Cardiac muscle cell (in vitro differentiated cells and primary cell): Measurements from ENCODE around the gene CPSF3. TPM values are rescaled to one million over a fixed set of nuclear protein-coding genes. Genes with fewer than 3 reads are reported as not detected.

Experiments
- DNase-seq, 2 donors: peaks; one replicate each; pipeline versions ENCODE4 v3.0.0 to v3.0.0-alpha.2; 2010 to 2017; ENCODE audit warnings: low read depth in 1 of 2, low spot score in 1 of 2
- H3K27ac ChIP-seq: fragments of 200-600 bp; sonication (generic); 2 replicates; pipeline ENCODE4 v1.5.1; 2016
- H3K27me3 ChIP-seq: fragments of 200-600 bp; sonication (generic); 2 replicates; pipeline ENCODE4 v1.6.0; 2016; ENCODE audit warnings: control low read depth
- H3K36me3 ChIP-seq: fragments of 200-600 bp; sonication (generic); 2 replicates; pipeline ENCODE4 v1.5.1; 2016; ENCODE audit warnings: control low read depth
- H3K4me1 ChIP-seq: fragments of 200-600 bp; sonication (generic); 2 replicates; pipeline ENCODE4 v1.8.1; 2017; ENCODE audit warnings: low read depth, mild to moderate bottlenecking, mixed run types
- H3K4me3 ChIP-seq: fragments of 200-600 bp; sonication (generic); 2 replicates; pipeline ENCODE4 v1.5.1; 2016; ENCODE audit warnings: mild to moderate bottlenecking
- H3K9me3 ChIP-seq: fragments of 200-600 bp; sonication (generic); 2 replicates; pipeline ENCODE4 v1.5.1; 2017; ENCODE audit warnings: low read depth, mild to moderate bottlenecking, control low read depth
- polyA plus RNA-seq: library from polyadenylated mRNA; unstranded; fragments of >200 nt; fragmentation: Nextera tagmentation; extraction: Ambion mirVana; gene quantifications from 2 replicates; pipeline ENCODE4 v1.2.1, GENCODE V29; 2016
- total RNA-seq: library from RNA; depleted of rRNA; stranded (reverse); fragments of >200 nt; gene quantifications from 2 replicates; pipeline ENCODE4 v1.2.3, GENCODE V29; 2016
- TF ChIP-seq, protein P1 (sequence below): IDR thresholded peaks from 2 replicates; pipeline ENCODE4 v1.5.1; 2012; ENCODE audit warnings: low read depth, mild to moderate bottlenecking, low read length

The CPSF3 gene
- total and polyA plus RNA-seq, 2 experiments from 2014 or later: 57.4 to 57.5 TPM

DNA sequence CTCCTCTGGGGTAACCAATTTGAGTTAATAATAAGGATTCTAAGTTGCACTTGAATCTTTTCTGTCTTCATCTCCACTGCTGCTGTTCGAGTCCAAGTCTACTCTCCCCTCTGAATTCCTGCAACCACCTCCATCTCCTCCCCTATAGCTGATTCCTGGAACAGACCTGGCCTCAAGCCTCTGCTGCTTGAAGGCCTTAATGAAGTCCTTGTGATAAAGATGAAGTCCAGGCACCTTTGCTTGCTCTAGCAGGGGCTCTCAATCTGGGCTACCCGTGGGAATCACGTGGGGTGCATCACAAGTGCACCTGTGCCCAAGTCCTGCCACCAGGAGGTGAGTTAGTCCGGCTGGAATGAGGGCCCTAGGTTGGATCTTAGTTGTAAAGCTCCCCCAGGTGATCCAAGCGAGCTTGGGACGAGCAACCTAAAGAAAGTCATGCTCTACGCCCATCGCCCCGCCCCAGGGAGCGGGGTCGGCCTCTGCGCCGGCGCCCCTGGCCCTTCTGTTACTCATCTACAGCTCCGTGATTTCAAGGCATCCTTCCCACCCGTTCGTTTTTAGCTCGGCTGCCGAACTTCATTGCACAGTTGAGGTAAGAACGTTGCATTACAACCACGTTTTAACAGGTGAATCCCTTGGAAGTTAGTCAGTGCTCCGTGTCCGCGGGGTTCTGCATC is 50.0 kb downstream of the CPSF3 start:
- Histone ChIP-seq H3K36me3 (peaks cover 17% of the 10 kb centered on the region), H3K27me3 (no peaks in the 10 kb centered on the region), H3K9me3 (no peaks in the 10 kb centered on the region), H3K4me3 (peak overlapping the region; percentile 67), H3K4me1 (no peaks in the 10 kb centered on the region), H3K27ac (no peak overlapping the region)
- TF ChIP-seq, protein P1, sequence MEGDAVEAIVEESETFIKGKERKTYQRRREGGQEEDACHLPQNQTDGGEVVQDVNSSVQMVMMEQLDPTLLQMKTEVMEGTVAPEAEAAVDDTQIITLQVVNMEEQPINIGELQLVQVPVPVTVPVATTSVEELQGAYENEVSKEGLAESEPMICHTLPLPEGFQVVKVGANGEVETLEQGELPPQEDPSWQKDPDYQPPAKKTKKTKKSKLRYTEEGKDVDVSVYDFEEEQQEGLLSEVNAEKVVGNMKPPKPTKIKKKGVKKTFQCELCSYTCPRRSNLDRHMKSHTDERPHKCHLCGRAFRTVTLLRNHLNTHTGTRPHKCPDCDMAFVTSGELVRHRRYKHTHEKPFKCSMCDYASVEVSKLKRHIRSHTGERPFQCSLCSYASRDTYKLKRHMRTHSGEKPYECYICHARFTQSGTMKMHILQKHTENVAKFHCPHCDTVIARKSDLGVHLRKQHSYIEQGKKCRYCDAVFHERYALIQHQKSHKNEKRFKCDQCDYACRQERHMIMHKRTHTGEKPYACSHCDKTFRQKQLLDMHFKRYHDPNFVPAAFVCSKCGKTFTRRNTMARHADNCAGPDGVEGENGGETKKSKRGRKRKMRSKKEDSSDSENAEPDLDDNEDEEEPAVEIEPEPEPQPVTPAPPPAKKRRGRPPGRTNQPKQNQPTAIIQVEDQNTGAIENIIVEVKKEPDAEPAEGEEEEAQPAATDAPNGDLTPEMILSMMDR: peak; percentile 9
- DNase-seq: peak in 1 of 2 donors; percentile 9

DNA sequence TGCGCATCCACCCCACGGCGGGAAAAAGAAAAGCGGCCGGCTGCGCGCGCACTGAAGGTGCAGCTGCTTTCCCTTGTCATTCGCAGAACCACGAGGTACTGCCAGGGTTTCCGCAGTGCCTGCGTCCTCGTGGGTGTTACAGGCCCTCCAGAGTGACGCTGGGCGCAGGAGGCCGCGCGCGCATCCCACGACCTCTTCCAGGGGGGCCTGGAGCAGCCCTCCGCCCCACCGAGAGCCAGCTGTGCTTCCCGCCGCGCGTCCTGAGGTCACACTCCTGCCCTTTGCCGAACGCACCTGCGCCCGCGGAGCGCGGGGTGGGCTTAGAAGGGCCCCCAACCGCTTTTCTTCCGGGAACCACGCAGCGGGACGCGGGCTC is 50.5 kb downstream of the CPSF3 start:
- no peaks in the 10 kb centered on the region for H3K4me1 ChIP-seq
- DNase-seq: peak; percentile 15 to 52
- no peak overlapping the region for H3K27ac ChIP-seq
- peak overlapping the region; percentile 67 for H3K4me3 ChIP-seq
- TF ChIP-seq, protein P1: no peak
- no peaks in the 10 kb centered on the region for H3K9me3 ChIP-seq
- H3K27me3 ChIP-seq: no peaks in the 10 kb centered on the region
- peaks cover 16% of the 10 kb centered on the region for H3K36me3 ChIP-seq

DNA sequence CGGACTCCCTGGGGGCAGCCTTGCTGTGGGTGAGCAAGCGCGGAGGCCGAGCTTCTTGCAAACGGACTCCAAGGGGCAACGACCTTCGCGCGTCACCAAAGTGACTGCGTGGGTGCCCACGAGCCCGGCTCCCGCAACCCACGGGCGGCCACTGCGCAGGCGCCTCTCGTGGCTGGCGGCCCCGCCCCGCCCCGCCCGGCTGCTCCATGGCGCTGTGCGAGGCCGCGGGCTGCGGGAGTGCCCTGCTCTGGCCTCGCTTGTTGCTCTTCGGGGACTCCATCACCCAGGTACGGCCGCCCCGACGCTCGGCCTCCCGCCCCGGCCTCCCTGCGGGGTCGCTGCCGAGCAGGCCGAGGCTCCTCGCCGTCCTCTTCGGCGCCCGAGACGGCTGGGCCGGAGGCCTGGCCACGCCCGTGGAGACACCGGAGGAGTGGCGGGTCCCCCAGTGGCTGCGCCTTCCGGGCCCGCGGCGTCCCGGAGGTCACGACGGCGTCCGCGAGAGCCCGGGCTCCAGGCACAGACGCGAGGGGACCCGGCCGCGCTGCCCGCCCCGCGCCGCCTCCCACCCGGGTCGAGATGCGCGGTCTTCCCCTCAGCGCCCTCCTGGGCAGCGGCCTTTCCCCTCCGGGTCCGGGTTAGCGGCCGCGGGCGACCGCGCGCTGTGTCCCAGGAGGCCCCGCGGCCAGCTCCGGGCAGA is 51.1 kb downstream of the CPSF3 start, which contains the start of gene IAH1:
IAH1 (plus strand) TSS at position 191 of the 697 bp plus-strand sequence; CDS start at position 207, 16 bp downstream.
- H3K27me3 ChIP-seq: no peaks in the 10 kb centered on the region
- H3K27ac ChIP-seq: no peak within 1 kb of the TSS
- TF ChIP-seq, protein P1: no peak
- H3K4me3 ChIP-seq: peak within 1 kb of the TSS; percentile 67
- H3K36me3 ChIP-seq: peaks cover 17% of the 10 kb centered on the region
- no peaks in the 10 kb centered on the region for H3K4me1 ChIP-seq
- no peaks in the 10 kb centered on the region for H3K9me3 ChIP-seq
- DNase-seq: peak; percentile 43 to 54

DNA sequence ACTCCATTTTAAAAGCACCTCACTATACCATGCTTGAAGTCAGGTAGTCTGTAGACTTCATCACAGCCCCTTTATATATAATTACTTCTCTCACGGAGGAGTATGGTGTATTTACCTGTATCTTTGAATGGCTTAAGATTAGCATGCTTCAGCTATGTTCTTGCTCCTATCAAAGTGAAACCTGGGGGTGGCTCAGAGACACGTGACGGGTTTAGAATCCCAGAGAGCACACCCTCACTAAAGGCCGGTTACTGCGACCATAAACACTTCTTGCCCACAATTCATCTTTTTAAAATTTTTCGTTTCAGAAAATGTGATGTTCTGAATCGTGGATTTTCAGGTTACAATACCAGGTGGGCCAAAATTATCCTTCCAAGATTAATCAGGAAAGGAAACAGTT is 54.5 kb downstream of the CPSF3 start:
- Histone ChIP-seq H3K27ac (no peak overlapping the region), H3K27me3 (no peaks in the 10 kb centered on the region), H3K9me3 (no peaks in the 10 kb centered on the region), H3K4me1 (no peaks in the 10 kb centered on the region), H3K36me3 (peaks cover 27% of the 10 kb centered on the region), H3K4me3 (no peak overlapping the region)
- TF ChIP-seq, protein P1: no peak
- no peak for DNase-seq

DNA sequence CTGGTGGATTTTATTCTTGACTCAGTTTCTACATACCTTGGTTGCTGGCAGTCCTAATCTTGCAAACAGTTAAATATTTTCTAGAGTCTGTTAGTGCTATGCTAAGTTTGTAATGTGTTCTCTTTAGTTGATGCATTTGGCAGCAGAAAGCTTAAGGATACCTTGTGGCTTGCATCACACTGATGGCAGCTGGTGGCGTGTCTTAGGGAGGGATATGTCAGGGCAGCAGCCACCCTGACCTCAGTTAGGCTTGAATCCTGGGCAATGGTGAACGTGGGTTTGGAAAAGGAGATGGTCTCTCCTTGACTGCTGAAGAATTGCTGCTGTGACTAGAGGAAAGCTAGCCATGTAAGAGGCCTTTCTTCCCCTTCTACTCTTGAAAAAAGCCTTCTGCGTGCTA is 55.1 kb downstream of the CPSF3 start:
- TF ChIP-seq, protein P1: no peak
- Histone ChIP-seq H3K4me3 (no peak overlapping the region), H3K9me3 (no peaks in the 10 kb centered on the region), H3K4me1 (no peaks in the 10 kb centered on the region), H3K36me3 (peaks cover 28% of the 10 kb centered on the region), H3K27ac (no peak overlapping the region), H3K27me3 (no peaks in the 10 kb centered on the region)
- DNase-seq: no peak
